LNCaP clone FGC (cell line): ENCODE results near the gene ERG.
A peak's percentile ranks its signal among the peaks of the same experiment; 100 is the strongest.

Experiments used
- DNase-seq: peaks from one replicate; pipeline ENCODE4 v3.0.0-alpha.2; 2011; ENCODE audit warnings: low read depth
- H3K4me3 ChIP-seq: 2 replicates; pipeline ENCODE4 v1.5.1; 2011; ENCODE audit warnings: mild to moderate bottlenecking, low read depth, low read length, control low read depth
- TF ChIP-seq, protein P1 (sequence below): IDR thresholded peaks from 2 replicates; pipeline ENCODE4 v1.5.1; 2012; ENCODE audit warnings: mild to moderate bottlenecking; ENCODE audit not compliant: control insufficient read depth, insufficient read depth; ENCODE audit errors: extremely low read depth

The ERG gene

GRCh38 chr21:38337793-38338192 lies 160.5 kb downstream of the ERG start:
- TF ChIP-seq, protein P1, sequence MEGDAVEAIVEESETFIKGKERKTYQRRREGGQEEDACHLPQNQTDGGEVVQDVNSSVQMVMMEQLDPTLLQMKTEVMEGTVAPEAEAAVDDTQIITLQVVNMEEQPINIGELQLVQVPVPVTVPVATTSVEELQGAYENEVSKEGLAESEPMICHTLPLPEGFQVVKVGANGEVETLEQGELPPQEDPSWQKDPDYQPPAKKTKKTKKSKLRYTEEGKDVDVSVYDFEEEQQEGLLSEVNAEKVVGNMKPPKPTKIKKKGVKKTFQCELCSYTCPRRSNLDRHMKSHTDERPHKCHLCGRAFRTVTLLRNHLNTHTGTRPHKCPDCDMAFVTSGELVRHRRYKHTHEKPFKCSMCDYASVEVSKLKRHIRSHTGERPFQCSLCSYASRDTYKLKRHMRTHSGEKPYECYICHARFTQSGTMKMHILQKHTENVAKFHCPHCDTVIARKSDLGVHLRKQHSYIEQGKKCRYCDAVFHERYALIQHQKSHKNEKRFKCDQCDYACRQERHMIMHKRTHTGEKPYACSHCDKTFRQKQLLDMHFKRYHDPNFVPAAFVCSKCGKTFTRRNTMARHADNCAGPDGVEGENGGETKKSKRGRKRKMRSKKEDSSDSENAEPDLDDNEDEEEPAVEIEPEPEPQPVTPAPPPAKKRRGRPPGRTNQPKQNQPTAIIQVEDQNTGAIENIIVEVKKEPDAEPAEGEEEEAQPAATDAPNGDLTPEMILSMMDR, result no peak
- DNase-seq, result no peak

GRCh38 chr21:38334866-38335265 lies 163.4 kb downstream of the ERG start:
- DNase-seq, result no peak
- TF ChIP-seq, protein P1, result no peak
- H3K4me3 ChIP-seq, result no peak overlapping the region

More at GRCh38 chr21:38337793-38338192, 160.5 kb downstream of the ERG start:
- H3K4me3 ChIP-seq, result no peak overlapping the region

DNA sequence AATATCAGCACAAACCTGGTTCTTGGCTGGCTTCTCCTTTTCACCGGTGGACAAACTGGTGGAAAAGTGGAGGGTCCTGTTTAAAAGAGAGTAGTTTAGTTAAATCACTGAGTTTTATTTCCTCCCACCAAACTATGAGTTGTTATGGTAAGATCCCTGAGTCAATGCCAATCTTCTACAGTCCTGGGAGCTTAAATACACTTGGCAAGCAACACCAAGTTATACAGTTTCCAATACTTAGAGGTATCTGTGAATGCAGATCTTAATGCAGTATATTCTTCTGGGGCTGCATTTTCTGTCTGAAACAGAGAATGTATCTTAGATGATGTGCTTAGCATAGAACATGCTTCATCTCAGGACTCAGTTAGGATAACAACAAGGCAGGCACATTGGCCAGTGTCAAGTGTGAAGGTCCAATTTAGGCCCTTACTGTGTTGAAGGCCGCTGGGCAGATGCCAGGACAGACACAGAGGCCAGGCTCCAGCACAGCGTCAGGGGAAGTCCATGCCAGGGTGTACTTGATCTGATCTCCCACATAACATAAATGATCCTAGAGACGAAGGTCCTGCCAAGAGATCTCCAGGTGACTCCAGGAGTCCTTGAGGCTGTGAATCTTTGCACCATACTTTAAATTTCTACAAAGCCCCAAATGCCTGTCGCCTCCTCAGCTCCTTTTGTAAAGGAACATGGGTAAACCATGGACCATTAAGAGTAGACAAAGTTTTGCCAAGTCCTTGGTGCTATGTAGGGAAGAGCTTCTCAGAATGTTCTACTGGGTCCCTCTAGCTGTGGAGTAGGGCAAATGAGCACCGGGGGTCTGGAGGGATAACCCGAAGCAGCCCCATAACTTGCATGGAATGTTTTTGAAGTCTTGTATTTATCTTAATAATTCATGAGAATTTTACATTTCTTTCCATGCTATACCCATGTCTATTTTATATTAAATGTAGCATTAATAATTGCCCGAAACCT lies 164.7 kb downstream of the ERG start:
- TF ChIP-seq, protein P1, result peak; percentile 25; the same call in 1 of the 2 replicates
- DNase-seq, result no peak
- no peak overlapping the region for H3K4me3 ChIP-seq

GRCh38 chr21:38330666-38331065 lies 167.6 kb downstream of the ERG start:
- no peak overlapping the region for H3K4me3 ChIP-seq
- DNase-seq, result no peak
- TF ChIP-seq, protein P1, result no peak
